ENCODE measurements around the gene DGCR2. TPM values are rescaled to one million over a fixed set of nuclear protein-coding genes. Genes with fewer than 3 reads are reported as not detected.

The DGCR2 gene
- total and polyA plus RNA-seq, 2 experiments from 2014 or later = 18.5 to 83.0 TPM

DNA sequence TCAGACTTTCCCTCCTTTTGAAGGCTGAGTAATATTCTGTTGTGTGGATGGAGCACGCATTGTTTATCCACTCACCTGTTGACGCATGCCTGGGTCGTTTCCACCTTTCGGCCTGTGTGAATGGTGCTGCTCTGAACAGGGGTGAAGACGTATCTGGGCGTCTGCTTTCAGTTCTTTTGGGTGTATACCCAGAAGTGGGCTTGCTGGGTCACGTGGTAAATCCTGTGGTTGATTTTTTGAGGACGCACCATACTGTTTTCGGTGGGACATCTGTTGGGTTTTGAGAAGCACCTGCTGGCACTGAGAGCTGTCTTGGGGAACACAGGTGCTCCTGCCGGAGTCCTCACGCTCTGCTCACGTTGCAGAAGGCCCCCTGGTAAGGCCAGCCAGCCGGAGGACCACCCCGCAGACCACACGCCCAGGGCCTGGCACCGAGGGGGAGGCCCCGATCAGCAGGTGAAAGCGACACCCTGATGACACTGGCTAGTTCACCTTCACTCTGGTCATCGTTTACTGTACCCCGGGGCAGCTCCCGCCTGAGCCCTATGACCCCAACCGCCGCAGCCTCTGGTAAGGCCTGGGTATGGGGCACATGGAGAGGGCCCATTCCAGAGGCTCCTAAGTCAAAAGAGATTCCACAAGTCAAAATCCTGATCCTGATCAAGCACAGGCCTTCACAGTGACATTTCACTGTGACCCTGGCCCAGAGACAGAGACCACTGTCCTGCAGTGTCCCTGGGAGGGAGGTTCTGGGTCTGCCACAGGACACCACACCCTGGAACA is 131.7 kb downstream of the DGCR2 start:
- H4K20me1 ChIP-seq (replicated peaks; ENCODE audit: insufficient read depth) = no peaks in the 10 kb centered on the region; the same call in 1 of the 2 replicates
- H3K9me3 Mint-ChIP-seq = no peaks in the 10 kb centered on the region
- H3K79me2 ChIP-seq (replicated peaks; ENCODE audit: insufficient read depth) = no peaks in the 10 kb centered on the region
- H3K27ac ChIP-seq (ENCODE audit: low read depth) = no peak overlapping the region
- H3K27ac Mint-ChIP-seq = no peak overlapping the region
- H3K4me3 Mint-ChIP-seq = no peak overlapping the region
- H3F3A ChIP-seq (replicated peaks; ENCODE audit: low read depth) = no peaks in the 10 kb centered on the region
- no peak overlapping the region for H2AFZ ChIP-seq
- no peak for DNase-seq (ENCODE audit: low spot score)
- H3K36me3 Mint-ChIP-seq (ENCODE audit: low read depth) = no peaks in the 10 kb centered on the region
- no peaks in the 10 kb centered on the region for H3K9me2 ChIP-seq (ENCODE audit: insufficient read depth)
- no peak for ATAC-seq
- no peak overlapping the region for H3K4me2 ChIP-seq
- H3K4me3 ChIP-seq = no peak overlapping the region
- no peaks in the 10 kb centered on the region for H3K4me1 ChIP-seq (ENCODE audit: insufficient read depth)
- H3K4me1 Mint-ChIP-seq = peaks cover 2% of the 10 kb centered on the region; the same call in 1 of the 3 replicates
- peaks cover 9% of the 10 kb centered on the region for H3K27me3 Mint-ChIP-seq (ENCODE audit: insufficient read depth, low read depth, poor library complexity)
- H3K36me3 ChIP-seq (ENCODE audit: insufficient read depth) = no peaks in the 10 kb centered on the region
- TF ChIP-seq JUNB (IDR thresholded peaks at IDR 0.05; ENCODE audit: unreplicated experiment) (no peak), EZH2 (IDR thresholded peaks at IDR 0.05; ENCODE audit: low read depth, unreplicated experiment) (no peak), CREB1 (CRISPR knock-in tag; IDR thresholded peaks at IDR 0.05; ENCODE audit: low read depth) (no peak), EZH2phosphoT487 (IDR thresholded peaks at IDR 0.05; ENCODE audit: unreplicated experiment) (no peak), ZNF114 (CRISPR knock-in tag; IDR thresholded peaks at IDR 0.05) (no peak), POLR2AphosphoS5 (IDR thresholded peaks at IDR 0.05; ENCODE audit: low read depth) (no peak)
- TF ChIP-seq, protein P1, sequence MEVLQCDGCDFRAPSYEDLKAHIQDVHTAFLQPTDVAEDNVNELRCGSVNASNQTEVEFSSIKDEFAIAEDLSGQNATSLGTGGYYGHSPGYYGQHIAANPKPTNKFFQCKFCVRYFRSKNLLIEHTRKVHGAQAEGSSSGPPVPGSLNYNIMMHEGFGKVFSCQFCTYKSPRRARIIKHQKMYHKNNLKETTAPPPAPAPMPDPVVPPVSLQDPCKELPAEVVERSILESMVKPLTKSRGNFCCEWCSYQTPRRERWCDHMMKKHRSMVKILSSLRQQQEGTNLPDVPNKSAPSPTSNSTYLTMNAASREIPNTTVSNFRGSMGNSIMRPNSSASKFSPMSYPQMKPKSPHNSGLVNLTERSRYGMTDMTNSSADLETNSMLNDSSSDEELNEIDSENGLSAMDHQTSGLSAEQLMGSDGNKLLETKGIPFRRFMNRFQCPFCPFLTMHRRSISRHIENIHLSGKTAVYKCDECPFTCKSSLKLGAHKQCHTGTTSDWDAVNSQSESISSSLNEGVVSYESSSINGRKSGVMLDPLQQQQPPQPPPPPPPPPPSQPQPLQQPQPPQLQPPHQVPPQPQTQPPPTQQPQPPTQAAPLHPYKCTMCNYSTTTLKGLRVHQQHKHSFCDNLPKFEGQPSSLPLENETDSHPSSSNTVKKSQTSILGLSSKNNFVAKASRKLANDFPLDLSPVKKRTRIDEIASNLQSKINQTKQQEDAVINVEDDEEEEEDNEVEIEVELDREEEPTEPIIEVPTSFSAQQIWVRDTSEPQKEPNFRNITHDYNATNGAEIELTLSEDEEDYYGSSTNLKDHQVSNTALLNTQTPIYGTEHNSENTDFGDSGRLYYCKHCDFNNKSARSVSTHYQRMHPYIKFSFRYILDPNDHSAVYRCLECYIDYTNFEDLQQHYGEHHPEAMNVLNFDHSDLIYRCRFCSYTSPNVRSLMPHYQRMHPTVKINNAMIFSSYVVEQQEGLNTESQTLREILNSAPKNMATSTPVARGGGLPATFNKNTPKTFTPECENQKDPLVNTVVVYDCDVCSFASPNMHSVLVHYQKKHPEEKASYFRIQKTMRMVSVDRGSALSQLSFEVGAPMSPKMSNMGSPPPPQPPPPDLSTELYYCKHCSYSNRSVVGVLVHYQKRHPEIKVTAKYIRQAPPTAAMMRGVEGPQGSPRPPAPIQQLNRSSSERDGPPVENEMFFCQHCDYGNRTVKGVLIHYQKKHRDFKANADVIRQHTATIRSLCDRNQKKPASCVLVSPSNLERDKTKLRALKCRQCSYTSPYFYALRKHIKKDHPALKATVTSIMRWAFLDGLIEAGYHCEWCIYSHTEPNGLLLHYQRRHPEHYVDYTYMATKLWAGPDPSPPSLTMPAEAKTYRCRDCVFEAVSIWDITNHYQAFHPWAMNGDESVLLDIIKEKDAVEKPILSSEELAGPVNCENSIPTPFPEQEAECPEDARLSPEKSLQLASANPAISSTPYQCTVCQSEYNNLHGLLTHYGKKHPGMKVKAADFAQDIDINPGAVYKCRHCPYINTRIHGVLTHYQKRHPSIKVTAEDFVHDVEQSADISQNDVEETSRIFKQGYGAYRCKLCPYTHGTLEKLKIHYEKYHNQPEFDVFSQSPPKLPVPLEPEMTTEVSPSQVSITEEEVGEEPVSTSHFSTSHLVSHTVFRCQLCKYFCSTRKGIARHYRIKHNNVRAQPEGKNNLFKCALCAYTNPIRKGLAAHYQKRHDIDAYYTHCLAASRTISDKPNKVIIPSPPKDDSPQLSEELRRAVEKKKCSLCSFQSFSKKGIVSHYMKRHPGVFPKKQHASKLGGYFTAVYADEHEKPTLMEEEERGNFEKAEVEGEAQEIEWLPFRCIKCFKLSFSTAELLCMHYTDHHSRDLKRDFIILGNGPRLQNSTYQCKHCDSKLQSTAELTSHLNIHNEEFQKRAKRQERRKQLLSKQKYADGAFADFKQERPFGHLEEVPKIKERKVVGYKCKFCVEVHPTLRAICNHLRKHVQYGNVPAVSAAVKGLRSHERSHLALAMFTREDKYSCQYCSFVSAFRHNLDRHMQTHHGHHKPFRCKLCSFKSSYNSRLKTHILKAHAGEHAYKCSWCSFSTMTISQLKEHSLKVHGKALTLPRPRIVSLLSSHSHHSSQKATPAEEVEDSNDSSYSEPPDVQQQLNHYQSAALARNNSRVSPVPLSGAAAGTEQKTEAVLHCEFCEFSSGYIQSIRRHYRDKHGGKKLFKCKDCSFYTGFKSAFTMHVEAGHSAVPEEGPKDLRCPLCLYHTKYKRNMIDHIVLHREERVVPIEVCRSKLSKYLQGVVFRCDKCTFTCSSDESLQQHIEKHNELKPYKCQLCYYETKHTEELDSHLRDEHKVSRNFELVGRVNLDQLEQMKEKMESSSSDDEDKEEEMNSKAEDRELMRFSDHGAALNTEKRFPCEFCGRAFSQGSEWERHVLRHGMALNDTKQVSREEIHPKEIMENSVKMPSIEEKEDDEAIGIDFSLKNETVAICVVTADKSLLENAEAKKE (CRISPR knock-in tag; IDR thresholded peaks at IDR 0.05) = no peak
- TF ChIP-seq, protein P2, sequence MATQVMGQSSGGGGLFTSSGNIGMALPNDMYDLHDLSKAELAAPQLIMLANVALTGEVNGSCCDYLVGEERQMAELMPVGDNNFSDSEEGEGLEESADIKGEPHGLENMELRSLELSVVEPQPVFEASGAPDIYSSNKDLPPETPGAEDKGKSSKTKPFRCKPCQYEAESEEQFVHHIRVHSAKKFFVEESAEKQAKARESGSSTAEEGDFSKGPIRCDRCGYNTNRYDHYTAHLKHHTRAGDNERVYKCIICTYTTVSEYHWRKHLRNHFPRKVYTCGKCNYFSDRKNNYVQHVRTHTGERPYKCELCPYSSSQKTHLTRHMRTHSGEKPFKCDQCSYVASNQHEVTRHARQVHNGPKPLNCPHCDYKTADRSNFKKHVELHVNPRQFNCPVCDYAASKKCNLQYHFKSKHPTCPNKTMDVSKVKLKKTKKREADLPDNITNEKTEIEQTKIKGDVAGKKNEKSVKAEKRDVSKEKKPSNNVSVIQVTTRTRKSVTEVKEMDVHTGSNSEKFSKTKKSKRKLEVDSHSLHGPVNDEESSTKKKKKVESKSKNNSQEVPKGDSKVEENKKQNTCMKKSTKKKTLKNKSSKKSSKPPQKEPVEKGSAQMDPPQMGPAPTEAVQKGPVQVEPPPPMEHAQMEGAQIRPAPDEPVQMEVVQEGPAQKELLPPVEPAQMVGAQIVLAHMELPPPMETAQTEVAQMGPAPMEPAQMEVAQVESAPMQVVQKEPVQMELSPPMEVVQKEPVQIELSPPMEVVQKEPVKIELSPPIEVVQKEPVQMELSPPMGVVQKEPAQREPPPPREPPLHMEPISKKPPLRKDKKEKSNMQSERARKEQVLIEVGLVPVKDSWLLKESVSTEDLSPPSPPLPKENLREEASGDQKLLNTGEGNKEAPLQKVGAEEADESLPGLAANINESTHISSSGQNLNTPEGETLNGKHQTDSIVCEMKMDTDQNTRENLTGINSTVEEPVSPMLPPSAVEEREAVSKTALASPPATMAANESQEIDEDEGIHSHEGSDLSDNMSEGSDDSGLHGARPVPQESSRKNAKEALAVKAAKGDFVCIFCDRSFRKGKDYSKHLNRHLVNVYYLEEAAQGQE (IDR thresholded peaks at IDR 0.05; ENCODE audit: unreplicated experiment) = no peak
- H3K27me3 ChIP-seq (ENCODE audit: insufficient read depth) = no peaks in the 10 kb centered on the region

All from GM23338 (cell line).